ENCODE results near the gene OLAH.

The OLAH gene

DNA sequence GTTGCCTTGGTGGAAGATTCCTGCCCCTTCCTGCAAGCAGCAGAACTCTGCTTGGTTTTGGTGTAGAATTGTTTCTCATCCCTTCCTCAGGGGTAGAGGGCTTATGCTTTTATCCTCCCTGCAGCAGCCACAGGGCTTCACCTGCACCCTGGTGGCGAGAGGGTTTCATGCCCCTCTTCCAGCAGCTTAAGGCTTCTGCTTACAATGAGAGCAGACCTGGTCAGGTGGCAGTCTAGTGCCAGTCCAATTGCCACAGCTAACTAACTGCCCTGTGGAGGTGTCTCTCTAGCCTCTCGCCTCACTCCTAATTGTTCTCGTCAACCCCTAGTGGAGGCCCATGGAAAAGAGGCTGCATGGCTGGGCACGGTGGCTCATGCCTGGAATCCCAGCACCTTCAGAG is 25.5 kb downstream of the OLAH start:
- no peak for DNase-seq (ENCODE audit: low read depth in 2 of 2)

GRCh38 chr10:15072358-15072757 is 28.6 kb downstream of the OLAH start:
- no peak for DNase-seq (ENCODE audit: low read depth in 2 of 2)

DNA sequence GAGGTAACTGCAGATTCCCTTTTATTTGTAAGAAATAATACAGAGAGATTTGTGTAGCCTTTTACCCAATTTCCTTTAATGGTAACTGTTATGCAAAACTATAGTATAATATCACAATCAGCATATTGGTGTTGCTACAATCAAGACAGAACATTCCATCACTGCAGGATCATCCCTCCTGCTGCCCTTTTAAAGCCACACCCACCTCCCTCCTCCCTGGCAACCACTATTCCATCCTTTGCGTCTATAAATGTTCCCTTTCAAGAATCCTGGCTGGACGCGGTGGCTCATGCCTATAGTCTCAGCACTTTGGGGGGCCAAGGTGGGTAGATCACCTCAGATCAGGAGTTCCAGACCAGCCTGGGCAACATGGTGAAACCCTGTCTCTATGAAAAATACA is 31.7 kb downstream of the OLAH start:
- DNase-seq (ENCODE audit: low read depth in 2 of 2), result no peak

- no peak for DNase-seq (ENCODE audit: low read depth in 2 of 2)
Measured at GRCh38 chr10:15083674-15084501, 40.1 kb downstream of the OLAH start.

DNA sequence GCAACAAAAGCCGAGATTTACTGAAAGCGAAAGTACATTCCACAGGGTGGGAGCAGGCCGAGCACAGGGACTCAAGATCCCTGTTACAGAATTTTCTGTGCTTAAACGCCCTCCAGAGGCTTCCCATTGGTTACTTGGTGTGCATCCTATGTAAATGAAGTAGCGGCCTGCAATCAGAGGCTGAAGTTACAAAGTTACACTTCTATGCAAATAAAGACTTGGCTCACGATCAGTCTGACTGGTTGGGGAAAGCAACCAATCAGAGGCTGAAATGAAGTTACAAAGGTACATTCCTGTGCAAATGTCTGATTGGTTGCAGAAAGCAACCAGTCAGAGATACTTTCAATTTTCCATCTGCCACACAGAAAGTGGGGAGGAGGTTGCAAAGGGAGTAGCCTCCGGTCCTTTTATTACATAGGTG is 40.8 kb downstream of the OLAH start:
- DNase-seq (ENCODE audit: low read depth in 2 of 2), result peak; percentile 73 to 82

DNA sequence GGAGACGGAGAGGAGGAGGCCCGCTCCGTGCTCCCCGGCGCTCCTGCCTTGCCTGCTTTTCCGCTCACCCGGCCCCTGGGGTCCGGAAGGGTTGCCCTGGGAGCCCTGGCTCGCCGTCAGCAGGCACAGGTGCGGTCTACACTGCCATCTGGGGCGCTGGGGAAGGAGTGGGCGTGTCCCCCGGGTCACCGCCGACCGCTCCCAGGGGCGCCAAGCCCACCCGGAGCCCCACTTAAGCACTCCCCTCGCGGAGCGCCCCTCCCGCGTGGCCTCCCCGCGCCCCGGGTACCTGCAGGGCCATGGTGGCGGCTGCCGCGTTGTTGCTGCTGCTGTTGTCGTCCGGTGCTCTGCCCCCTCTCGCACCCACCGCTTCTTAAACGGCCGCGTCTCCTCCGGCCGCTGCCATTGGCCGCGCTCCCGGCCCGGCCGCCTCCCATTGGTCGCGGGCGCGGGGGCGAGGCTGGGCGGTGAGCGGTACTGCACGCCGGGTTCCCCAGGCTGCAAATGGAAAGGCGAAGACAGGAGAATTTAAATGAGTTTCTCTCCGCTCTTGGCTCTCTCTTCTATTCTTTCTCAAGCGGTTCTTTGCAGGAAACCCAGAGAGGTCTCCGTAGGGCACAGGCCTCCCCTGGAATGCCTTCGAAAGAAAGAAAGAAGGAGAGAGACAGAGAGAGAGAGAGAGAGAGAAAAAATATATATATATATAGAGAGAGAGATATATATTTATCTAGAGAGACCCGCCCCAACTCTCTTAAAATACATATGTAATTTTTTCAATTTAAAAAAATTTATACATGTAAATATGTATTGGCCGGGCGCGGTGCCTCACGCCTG is 44.9 kb downstream of the OLAH start, which contains the start of gene ACBD7:
TSS of gene ACBD7 (minus strand) at position 349 of the 834 bp plus-strand sequence. CDS start at position 301, 48 bp downstream.
- peak; percentile 12 to 17 for DNase-seq (ENCODE audit: low read depth in 2 of 2)

GRCh38 chr10:15091418-15091817 is 47.7 kb downstream of the OLAH start:
- no peak for DNase-seq (ENCODE audit: low read depth in 2 of 2)

GRCh38 chr10:15092855-15093408 is 49.2 kb downstream of the OLAH start:
- DNase-seq (ENCODE audit: low read depth in 2 of 2), result no peak

- DNase-seq (ENCODE audit: low read depth in 2 of 2), result no peak
Measured at GRCh38 chr10:15096661-15097010, 52.9 kb downstream of the OLAH start.

DNA sequence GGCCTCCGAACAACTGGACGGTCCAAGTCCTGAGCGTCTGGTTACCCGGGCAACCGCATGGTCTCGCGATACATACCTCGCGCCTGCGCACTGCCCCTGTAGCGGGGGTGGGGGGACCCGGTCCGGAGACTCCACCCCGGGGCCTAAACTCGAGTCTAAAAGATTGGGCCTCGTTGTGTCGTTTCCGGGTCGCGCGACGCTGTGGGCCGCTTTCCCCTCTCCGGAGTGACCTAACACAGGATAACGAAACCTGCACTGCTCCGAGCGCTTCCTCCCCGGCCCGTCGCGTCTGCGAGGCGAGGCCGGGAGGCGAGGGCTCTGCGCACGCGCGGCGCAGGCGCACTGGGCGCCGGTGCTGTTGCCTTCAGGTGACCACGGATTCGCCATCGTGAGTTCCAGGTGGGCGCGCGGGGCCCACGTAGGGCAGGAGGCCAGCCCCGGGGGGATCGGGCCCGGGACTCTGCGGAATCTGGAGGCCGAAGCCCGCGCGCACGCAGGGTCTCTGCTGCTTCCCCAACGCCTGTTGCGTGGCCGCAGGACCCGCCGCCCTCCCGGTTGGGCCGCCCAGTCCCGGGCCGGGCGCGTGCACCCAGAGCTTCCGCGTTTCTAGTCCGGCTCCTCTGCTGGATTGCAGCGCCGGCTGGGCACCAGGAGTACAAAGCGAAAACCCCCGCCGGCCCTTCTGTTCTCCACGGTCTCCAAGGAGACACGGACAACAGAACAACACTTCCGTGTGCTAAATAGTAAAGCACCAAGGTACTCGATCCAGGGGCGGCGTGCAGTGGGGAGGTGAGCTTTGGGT is 53.5 kb downstream of the OLAH start, which contains the start of gene RPP38:
TSS of gene RPP38 (plus strand) at position 345 of the 802 bp plus-strand sequence. CDS start 5,960 bp downstream, outside the sequence.
- DNase-seq (ENCODE audit: low read depth in 2 of 2), result peak; percentile 84 to 85

DNA sequence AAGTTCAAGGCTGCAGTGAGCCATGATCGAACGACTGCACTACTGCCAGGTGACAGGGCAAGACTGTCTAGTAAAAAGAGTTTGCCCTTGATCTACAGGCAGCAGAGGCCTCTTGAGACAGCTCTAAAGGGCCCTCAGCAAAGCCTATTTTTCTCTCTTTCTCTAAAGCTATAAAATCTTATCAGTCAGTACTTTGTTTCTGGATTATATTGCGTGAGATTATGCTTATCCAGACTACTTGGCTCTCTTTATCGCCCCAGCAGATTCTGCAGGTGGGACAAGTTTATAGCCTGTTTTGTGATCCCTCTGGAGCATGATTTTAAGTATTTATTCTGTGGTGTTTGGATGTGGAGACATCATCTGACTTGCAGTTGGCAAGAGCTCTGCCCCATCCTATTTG is 56.1 kb downstream of the OLAH start:
- no peak for DNase-seq (ENCODE audit: low read depth in 2 of 2)

GRCh38 chr10:15103513-15103912 is 59.8 kb downstream of the OLAH start:
- DNase-seq (ENCODE audit: low read depth in 2 of 2), result no peak

DNA sequence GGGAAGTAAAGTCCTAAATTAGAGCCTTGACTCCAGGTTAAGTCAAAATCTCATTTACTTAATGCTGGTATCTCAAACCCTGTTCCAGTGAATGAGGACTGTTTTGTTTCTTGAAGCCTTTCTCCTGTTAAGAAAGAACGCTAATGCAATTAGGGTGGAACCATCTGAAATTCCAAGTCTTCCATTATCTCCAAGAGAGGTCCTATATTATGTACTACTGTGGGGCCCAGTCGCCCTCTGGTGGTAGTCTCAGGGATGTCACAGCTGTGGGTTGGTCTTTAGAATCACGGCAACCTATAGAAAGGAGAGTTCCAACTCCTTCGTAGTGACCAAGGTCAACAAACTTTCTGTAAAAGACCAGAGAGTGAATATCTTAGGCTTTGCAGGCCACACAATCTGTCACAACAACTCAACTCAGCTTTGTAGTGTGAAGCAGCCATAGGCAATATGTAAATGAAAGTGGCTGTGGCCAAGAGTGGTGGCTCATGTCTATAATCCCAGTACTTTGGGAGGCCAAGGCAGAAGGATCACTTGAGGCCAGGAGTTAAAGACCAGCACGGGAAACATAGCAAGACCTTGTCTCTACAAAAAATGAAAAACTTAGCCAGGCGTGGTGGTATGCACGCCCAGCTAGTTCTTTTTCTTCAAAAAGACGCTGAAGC is 62.7 kb downstream of the OLAH start:
- peak in 1 of 2 experiments; percentile 21 for DNase-seq (ENCODE audit: low read depth in 2 of 2)

- no peak for DNase-seq (ENCODE audit: low read depth in 2 of 2)
Measured at GRCh38 chr10:15112657-15113056, 68.9 kb downstream of the OLAH start.

- no peak for DNase-seq (ENCODE audit: low read depth in 2 of 2)
Measured at GRCh38 chr10:15113766-15114165, 70.0 kb downstream of the OLAH start.

GRCh38 chr10:15116225-15116624 is 72.5 kb downstream of the OLAH start:
- DNase-seq (ENCODE audit: low read depth in 2 of 2), result no peak

DNA sequence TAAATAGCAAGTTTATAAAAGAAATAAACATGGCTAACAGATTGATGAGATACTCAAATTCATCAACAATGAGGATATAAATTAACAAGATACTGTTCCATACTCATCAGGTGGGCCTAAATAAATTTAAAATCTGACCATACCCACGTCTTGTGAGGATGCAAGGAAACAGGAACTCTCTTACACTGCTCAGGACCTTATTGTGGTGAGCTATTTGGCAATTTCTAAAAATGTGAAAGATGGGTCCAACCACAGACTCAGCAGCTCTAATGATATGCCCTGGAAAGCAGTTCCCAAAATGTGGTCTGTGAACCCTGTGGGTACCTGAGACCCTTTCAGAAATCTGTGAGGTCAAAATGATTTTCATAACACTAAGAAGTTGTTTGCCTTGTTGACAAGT is 74.9 kb downstream of the OLAH start:
- no peak for DNase-seq (ENCODE audit: low read depth in 2 of 2)

DNA sequence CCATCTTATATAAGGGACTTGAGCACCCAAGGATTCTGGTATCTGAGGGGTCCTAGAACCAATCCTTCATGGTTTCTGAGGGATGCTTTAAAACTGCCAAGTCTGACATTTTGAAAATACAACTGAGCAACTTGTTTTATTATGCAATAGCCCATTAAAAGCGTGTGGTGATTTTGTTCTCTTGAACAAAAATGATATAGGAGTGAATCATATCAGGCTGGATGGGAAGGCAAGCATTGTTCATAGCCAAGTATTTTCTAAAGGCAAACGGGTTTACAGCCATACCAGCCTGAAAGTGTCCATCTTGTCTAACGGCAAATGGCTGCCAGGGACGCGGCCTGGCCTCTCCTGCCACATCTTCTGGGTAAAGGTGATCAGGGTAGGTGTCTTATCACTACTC is 76.8 kb downstream of the OLAH start:
- DNase-seq (ENCODE audit: low read depth in 2 of 2), result peak; percentile 25 to 29

DNA sequence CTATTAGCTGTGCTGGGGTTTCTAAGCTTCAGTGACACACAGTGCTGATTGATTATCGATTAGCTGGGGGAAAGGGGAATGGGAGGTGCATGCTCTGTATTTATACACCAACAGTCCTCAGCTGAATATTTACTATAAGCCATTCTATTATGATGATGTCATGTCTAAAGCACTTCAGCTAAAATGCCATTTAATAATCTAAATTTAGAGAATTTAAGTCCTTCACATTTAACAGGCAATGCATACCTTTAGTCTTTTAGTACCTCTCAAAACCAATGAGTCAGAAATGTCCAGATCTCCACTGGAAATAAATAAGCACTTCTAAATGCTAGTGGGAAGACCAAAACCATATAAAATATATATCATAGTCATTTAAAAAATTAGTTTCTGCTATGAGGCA is 78.0 kb downstream of the OLAH start:
- DNase-seq (ENCODE audit: low read depth in 2 of 2), result no peak

- no peak for DNase-seq (ENCODE audit: low read depth in 2 of 2)
Measured at GRCh38 chr10:15122477-15123030, 78.8 kb downstream of the OLAH start.

All from fibroblast of skin of left biceps (primary cell).